ENCODE measurements around the gene CPD.

Gene CPD

GRCh38 chr17:30357476-30357875 is 21.3 kb upstream of the CPD start:
- TF ChIP-seq CTCF (IDR thresholded peaks at IDR 0.05; ENCODE audit: extremely low read depth, missing control alignments) = no peak
- no peak for DNase-seq (ENCODE audit: low spot score)

GRCh38 chr17:30358055-30358760 is 20.5 kb upstream of the CPD start:
- TF ChIP-seq CTCF (IDR thresholded peaks at IDR 0.05; ENCODE audit: extremely low read depth, missing control alignments) = no peak
- DNase-seq (ENCODE audit: low spot score) = no peak

GRCh38 chr17:30360086-30360808 is 18.5 kb upstream of the CPD start:
- TF ChIP-seq CTCF (IDR thresholded peaks at IDR 0.05; ENCODE audit: extremely low read depth, missing control alignments) = no peak
- DNase-seq (ENCODE audit: low spot score) = no peak

- DNase-seq (ENCODE audit: low spot score) = no peak
Measured at GRCh38 chr17:30361766-30362279, 16.9 kb upstream of the CPD start.

GRCh38 chr17:30363715-30364202 is 15.0 kb upstream of the CPD start:
- no peak for TF ChIP-seq CTCF (IDR thresholded peaks at IDR 0.05; ENCODE audit: extremely low read depth, missing control alignments)
- DNase-seq (ENCODE audit: low spot score) = peak; percentile 60

More at GRCh38 chr17:30361766-30362279, 16.9 kb upstream of the CPD start:
- TF ChIP-seq CTCF (IDR thresholded peaks at IDR 0.05; ENCODE audit: extremely low read depth, missing control alignments) = no peak

- DNase-seq (ENCODE audit: low spot score) = no peak
- no peak for TF ChIP-seq CTCF (IDR thresholded peaks at IDR 0.05; ENCODE audit: extremely low read depth, missing control alignments)
Measured at GRCh38 chr17:30366536-30366935, 12.2 kb upstream of the CPD start.
